ENCODE data around the gene DCUN1D4.

GRCh38 chr4:51825341-51825740 is 17.6 kb upstream of the DCUN1D4 start:
- TF ChIP-seq GATA2 (IDR thresholded peaks at IDR 0.05; ENCODE audit: low read depth, low read length): no peak
- no peak for TF ChIP-seq GATA3 (IDR thresholded peaks at IDR 0.05; ENCODE audit: low read depth, low read length)

Measured in SH-SY5Y (cell line).